Chondrocyte (in vitro differentiated cells): Measurements from ENCODE around the gene ZNF223. TPM values are rescaled to one million over a fixed set of nuclear protein-coding genes. Genes with fewer than 3 reads are reported as not detected.

Experiments
- DNase-seq: peaks from one replicate; pipeline ENCODE4 v3.0.0; 2021; ENCODE audit warnings: mixed read lengths, low spot score
- H3K27ac Mint-ChIP-seq: one replicate; pipeline ENCODE4 v1.8.0; 2021; ENCODE audit warnings: mild to moderate bottlenecking, moderate library complexity, mixed read lengths; ENCODE audit not compliant: unreplicated experiment
- H3K27me3 Mint-ChIP-seq: 2 replicates; pipeline ENCODE4 v1.8.0; 2021; ENCODE audit warnings: low read depth, mixed read lengths
- H3K36me3 Mint-ChIP-seq: 2 replicates; pipeline ENCODE4 v1.8.0; 2021; ENCODE audit warnings: low read depth, mixed read lengths
- H3K4me1 Mint-ChIP-seq: 2 replicates; pipeline ENCODE4 v1.8.0; 2021; ENCODE audit warnings: low read depth, mild to moderate bottlenecking, mixed read lengths
- H3K4me3 Mint-ChIP-seq: one replicate; pipeline ENCODE4 v1.8.0; 2021; ENCODE audit warnings: mild to moderate bottlenecking, moderate library complexity, mixed read lengths; ENCODE audit not compliant: unreplicated experiment
- H3K9me3 Mint-ChIP-seq: 2 replicates; pipeline ENCODE4 v1.8.0; 2021; ENCODE audit warnings: low read depth, mixed read lengths
- CTCF ChIP-seq: fragments of 200-600 bp; sonication (generic); IDR thresholded peaks from 2 replicates; pipeline ENCODE4 v1.5.0; 2021; ENCODE audit warnings: antibody characterized with exemption, mild to moderate bottlenecking, moderate library complexity
- total RNA-seq: library from RNA; stranded (reverse); gene quantifications from 3 replicates; pipeline ENCODE4 v1.2.1, GENCODE V29; 2021

The ZNF223 gene
- total RNA-seq, 1 donor from 2014 or later = 2.5 TPM

GRCh38 chr19:44055870-44056269 is 4.0 kb downstream of the ZNF223 start:
- Mint-ChIP-seq H3K4me3 (no peak overlapping the region), H3K4me1 (peaks cover 18% of the 10 kb centered on the region), H3K27ac (no peak overlapping the region), H3K9me3 (peaks cover 4% of the 10 kb centered on the region), H3K27me3 (no peaks in the 10 kb centered on the region), H3K36me3 (peaks cover 41% of the 10 kb centered on the region)
- no peak for DNase-seq
- no peak for TF ChIP-seq CTCF

- TF ChIP-seq CTCF = no peak
- DNase-seq = no peak
- Mint-ChIP-seq H3K4me3 (no peak overlapping the region), H3K27ac (no peak overlapping the region), H3K36me3 (peaks cover 58% of the 10 kb centered on the region), H3K4me1 (no peaks in the 10 kb centered on the region), H3K27me3 (no peaks in the 10 kb centered on the region), H3K9me3 (peaks cover 4% of the 10 kb centered on the region)
Measured at GRCh38 chr19:44059229-44059628, 7.4 kb downstream of the ZNF223 start.

GRCh38 chr19:44061038-44061437 is 9.2 kb downstream of the ZNF223 start:
- no peak for DNase-seq
- Mint-ChIP-seq H3K27me3 (no peaks in the 10 kb centered on the region), H3K4me3 (no peak overlapping the region), H3K9me3 (peaks cover 12% of the 10 kb centered on the region), H3K36me3 (peaks cover 60% of the 10 kb centered on the region), H3K4me1 (no peaks in the 10 kb centered on the region), H3K27ac (no peak overlapping the region)
- TF ChIP-seq CTCF = no peak

GRCh38 chr19:44066305-44066704 is 14.5 kb downstream of the ZNF223 start:
- H3K27ac Mint-ChIP-seq = no peak overlapping the region
- TF ChIP-seq CTCF = no peak
- H3K9me3 Mint-ChIP-seq = peaks cover 51% of the 10 kb centered on the region
- DNase-seq = no peak
- H3K27me3 Mint-ChIP-seq = no peaks in the 10 kb centered on the region
- no peak overlapping the region for H3K4me3 Mint-ChIP-seq
- H3K36me3 Mint-ChIP-seq = peaks cover 53% of the 10 kb centered on the region
- peaks cover 5% of the 10 kb centered on the region for H3K4me1 Mint-ChIP-seq

- no peak overlapping the region for H3K27ac Mint-ChIP-seq
- no peak for TF ChIP-seq CTCF
- H3K4me3 Mint-ChIP-seq = no peak overlapping the region
- peaks cover 40% of the 10 kb centered on the region for H3K36me3 Mint-ChIP-seq
- no peak for DNase-seq
- H3K4me1 Mint-ChIP-seq = peaks cover 23% of the 10 kb centered on the region
- H3K27me3 Mint-ChIP-seq = no peaks in the 10 kb centered on the region
- H3K9me3 Mint-ChIP-seq = peaks cover 51% of the 10 kb centered on the region
Measured at GRCh38 chr19:44069415-44069814, 17.6 kb downstream of the ZNF223 start.
